HepG2 (cell line): Measurements from ENCODE around the gene ZDHHC11. TPM values are rescaled to one million over a fixed set of nuclear protein-coding genes. Genes with fewer than 3 reads are reported as not detected.
A peak's percentile ranks its signal among the peaks of the same experiment; 100 is the strongest.
"Not testable (repeated sequence)": the region's sequence is repeated elsewhere in the genome, so short reads cannot be mapped to it uniquely, and the experiment has no call there.

ENCODE experiments used
- ATAC-seq: fragments of 200-7000 bp; cut with Tn5 transposase; 3 replicates; pipeline ENCODE4 v1.9.1; 2020; ENCODE audit warnings: mild to moderate bottlenecking, moderate library complexity
- BruUV-seq: library from RNA; stranded (reverse); fragments of 400-500 nt; replicated peaks from 2 replicates; lab custom pipeline; 2021; lab: Mats Ljungman, UMichigan
- CTCF ChIA-PET: fragments of 300-600 bp; formaldehyde crosslinking; extraction: SDS; loops from one replicate; lab custom pipeline; 2021; ENCODE audit warnings: low total read pairs, inconsistent platforms, low intra/inter-chr PET ratio; lab: Yijun Ruan, JAX
- POLR2A ChIA-PET: fragments of 350-600 bp; sonication (Branson Sonifier 250); formaldehyde crosslinking; loops from one replicate; lab custom pipeline; 2020; ENCODE audit warnings: antibody characterized with exemption, inconsistent platforms; lab: Yijun Ruan, JAX
- DNase-seq: peaks from one replicate; pipeline ENCODE4 v3.0.0-alpha.2; 2015; ENCODE audit warnings: low spot score
- FAIRE-seq: peaks from 3 replicates; lab custom pipeline; 2011; peaks lifted over from hg19 to GRCh38; lab: Jason Lieb, UNC
- H2AFZ ChIP-seq: one replicate; pipeline ENCODE4 v1.6.1; 2011; ENCODE audit warnings: low read length, inconsistent platforms
- H3K27ac ChIP-seq: fragments of 300-600 bp; 3 replicates; pipeline ENCODE4 v1.8.0; 2011; ENCODE audit warnings: mixed run types, mild to moderate bottlenecking, mixed read lengths, low read length, inconsistent platforms; ENCODE audit not compliant: insufficient read depth; ENCODE audit errors: extremely low read length
- H3K27me3 ChIP-seq, 2 experiments: fragments of 200-600 bp in 1 of 2; 2 replicates in 1 of 2; 3 replicates in 1 of 2; pipeline versions ENCODE4 v1.6.0 to v1.8.0; 2011; ENCODE audit warnings: low read length in 2 of 2, mild to moderate bottlenecking in 2 of 2, moderate library complexity in 2 of 2, inconsistent platforms in 1 of 2; ENCODE audit not compliant: insufficient read depth in 2 of 2, control insufficient read depth in 1 of 2
- H3K36me3 ChIP-seq, 2 experiments: fragments of 200-600 bp in 1 of 2; replicated peaks in 1 of 2; 2 replicates in 1 of 2; 3 replicates in 1 of 2; pipeline versions ENCODE4 v1.5.1 to v1.8.0; 2011; ENCODE audit warnings: low read length in 2 of 2, inconsistent platforms in 1 of 2; ENCODE audit not compliant: insufficient read depth in 2 of 2, control insufficient read depth in 1 of 2
- H3K4me1 ChIP-seq: 2 replicates; pipeline ENCODE4 v1.5.1; 2012; ENCODE audit warnings: low read length, inconsistent platforms; ENCODE audit not compliant: insufficient read depth
- H3K4me2 ChIP-seq: 2 replicates; pipeline ENCODE4 v1.6.0; 2011; ENCODE audit warnings: low read depth, low read length, inconsistent platforms
- H3K4me3 ChIP-seq, 3 experiments: fragments of 200-600 bp in 1 of 3; sonication (generic), shearing (Covaris generic) in 1 of 3; replicated peaks in 1 of 3; 2 replicates each; pipeline ENCODE4 v1.5.1; 2011 to 2016; ENCODE audit warnings: low read length in 3 of 3, inconsistent platforms in 2 of 3, low read depth in 2 of 3, mild to moderate bottlenecking in 2 of 3, control low read depth in 1 of 3, mixed read lengths in 1 of 3; ENCODE audit not compliant: insufficient read depth in 1 of 3
- H3K79me2 ChIP-seq: one replicate; pipeline ENCODE4 v1.6.1; 2011; ENCODE audit warnings: low read length, inconsistent platforms; ENCODE audit not compliant: insufficient read depth
- H3K9ac ChIP-seq: 2 replicates; pipeline ENCODE4 v1.6.0; 2011; ENCODE audit warnings: mild to moderate bottlenecking, low read depth, low read length, inconsistent platforms; ENCODE audit not compliant: insufficient read depth
- H3K9me3 ChIP-seq: 2 replicates; pipeline ENCODE4 v1.5.1; 2012; ENCODE audit warnings: mild to moderate bottlenecking, low read length
- H4K20me1 ChIP-seq: 2 replicates; pipeline ENCODE4 v1.6.0; 2011; ENCODE audit warnings: inconsistent platforms, mild to moderate bottlenecking, low read length, moderate library complexity; ENCODE audit not compliant: insufficient read depth
- GABPA ChIP-seq, 2 experiments: IDR thresholded peaks; 2 replicates each; pipeline ENCODE4 v1.6.1; 2011 to 2016; ENCODE audit warnings: low read depth in 2 of 2, low read length in 1 of 2, missing biosample characterization in 1 of 2, missing genetic modification characterization in 1 of 2
- WGBS: methylation state at CpG from one replicate; pipeline ENCODE4 v1.1.6; 2017; ENCODE audit warnings: low lambda C conversion rate; 5-methylcytosine and 5-hydroxymethylcytosine counted together
- in situ Hi-C: cut with HindIII; loops from 2 replicates; pipeline ENCODE4 v1.10.0; 2017; ENCODE audit warnings: low pct_unique_long_range_greater_than_20kb; ENCODE audit not compliant: extremely low pct_ligation_motif_present
- intact Hi-C: fragments of 100-400 bp; cut with micrococcal nuclease; formaldehyde crosslinking; loops from one replicate; pipeline ENCODE4 v1.10.0; 2022; ENCODE audit not compliant: unreplicated experiment
- polyA plus RNA-seq, 8 experiments: library from polyadenylated mRNA; depleted of rRNA in 3 of 8; stranded (reverse) in 7 of 8; unstranded in 1 of 8; fragments of >200 nt; fragmentation: Illumina TruSeq in 4 of 8; extraction: Trizol in 4 of 8; gene quantifications; 2 replicates each; pipeline versions ENCODE4 v1.2.1 to v1.2.3, GENCODE V29; 2011 to 2016; ENCODE audit warnings: low read depth in 4 of 8, missing spikeins in 1 of 8, mixed read lengths in 1 of 8; ENCODE audit not compliant: insufficient read depth in 1 of 8
- total RNA-seq, 5 experiments: library from RNA; depleted of rRNA; stranded (reverse); fragments of >200 nt; fragmentation: Illumina TruSeq; extraction: Trizol; gene quantifications; 2 replicates each; pipeline ENCODE4 v1.2.3, GENCODE V29; 2016; ENCODE audit warnings: low read depth in 1 of 5

The ZDHHC11 gene
- total and polyA plus RNA-seq, 2 of the 13 experiments (the other 11 are each of a cell fraction or from before 2014, with no cell fraction given) = 2.1 to 4.0 TPM

GRCh38 chr5:811384-811783 lies 39.4 kb downstream of the ZDHHC11 start:
- H3K36me3 ChIP-seq; DNase-seq; FAIRE-seq; H3K4me1 ChIP-seq; CTCF ChIA-PET; H3K9ac ChIP-seq; H3K27me3 ChIP-seq; H3K27ac ChIP-seq; H3K79me2 ChIP-seq; H3K4me3 ChIP-seq; H4K20me1 ChIP-seq; BruUV-seq; H3K9me3 ChIP-seq; POLR2A ChIA-PET; in situ Hi-C loops; intact Hi-C loops; H3K4me2 ChIP-seq; H2AFZ ChIP-seq; TF ChIP-seq GABPA (IDR thresholded peaks at IDR 0.05; ENCODE audit: low read depth, low read length): not testable (repeated sequence)
- peak; percentile 86 for ATAC-seq
- 52% methylated on average over 7 of the region's 9 CpGs for WGBS
- peak; percentile 13; the same call in 1 of the 2 replicates for TF ChIP-seq GABPA (CRISPR knock-in tag; IDR thresholded peaks at IDR 0.05; ENCODE audit: low read depth)

DNA sequence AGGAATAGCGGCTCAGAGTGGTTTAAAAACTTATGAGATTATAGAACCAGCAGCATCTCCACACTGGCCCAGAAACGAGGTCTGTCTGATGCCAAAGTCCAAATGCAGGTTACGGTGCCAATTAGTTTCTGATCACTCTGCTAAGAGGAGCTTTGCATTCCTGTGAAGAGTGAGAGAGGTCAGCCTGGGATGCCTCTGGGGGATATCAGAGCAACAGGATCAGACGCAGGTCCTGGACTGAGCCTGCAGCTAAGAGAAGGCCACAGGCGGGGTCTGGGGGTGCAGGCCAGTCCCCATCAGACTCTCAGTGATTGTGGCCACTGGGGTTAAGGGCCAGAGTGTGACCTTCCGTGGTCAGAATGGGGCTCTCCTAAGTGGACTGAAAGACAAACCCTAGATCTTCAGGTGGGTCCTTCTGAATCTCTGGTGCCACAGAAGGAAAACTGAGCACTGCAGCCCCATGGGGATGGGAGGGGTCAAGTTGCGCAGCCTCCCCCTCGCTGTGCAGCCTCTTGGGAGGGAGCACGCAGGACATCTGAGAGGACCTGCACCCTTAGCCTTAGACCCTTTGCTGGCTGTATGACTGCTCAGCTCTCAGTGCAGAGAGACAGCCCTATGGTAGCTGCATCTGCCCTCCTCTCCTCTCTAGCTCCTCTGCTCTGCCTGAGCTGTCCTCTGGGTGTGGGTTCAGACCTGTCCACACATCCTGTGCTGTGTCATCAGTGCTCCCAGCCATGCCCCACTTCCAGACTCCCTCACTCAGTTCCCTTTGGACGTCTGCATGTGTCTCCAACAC lies 42.9 kb downstream of the ZDHHC11 start:
- CTCF ChIA-PET, H2AFZ ChIP-seq, H3K9me3 ChIP-seq, BruUV-seq, H3K4me2 ChIP-seq, intact Hi-C loops, in situ Hi-C loops, H3K36me3 ChIP-seq, H3K4me1 ChIP-seq, DNase-seq, FAIRE-seq, H3K27ac ChIP-seq, POLR2A ChIA-PET, H3K79me2 ChIP-seq, H3K9ac ChIP-seq, H4K20me1 ChIP-seq, H3K27me3 ChIP-seq, H3K4me3 ChIP-seq: not testable (repeated sequence)
- ATAC-seq = peak; percentile 66
- WGBS = 17% methylated on average over 6 of the region's 10 CpGs
